Measurements from ENCODE around the gene RXRA.

Gene RXRA

DNA sequence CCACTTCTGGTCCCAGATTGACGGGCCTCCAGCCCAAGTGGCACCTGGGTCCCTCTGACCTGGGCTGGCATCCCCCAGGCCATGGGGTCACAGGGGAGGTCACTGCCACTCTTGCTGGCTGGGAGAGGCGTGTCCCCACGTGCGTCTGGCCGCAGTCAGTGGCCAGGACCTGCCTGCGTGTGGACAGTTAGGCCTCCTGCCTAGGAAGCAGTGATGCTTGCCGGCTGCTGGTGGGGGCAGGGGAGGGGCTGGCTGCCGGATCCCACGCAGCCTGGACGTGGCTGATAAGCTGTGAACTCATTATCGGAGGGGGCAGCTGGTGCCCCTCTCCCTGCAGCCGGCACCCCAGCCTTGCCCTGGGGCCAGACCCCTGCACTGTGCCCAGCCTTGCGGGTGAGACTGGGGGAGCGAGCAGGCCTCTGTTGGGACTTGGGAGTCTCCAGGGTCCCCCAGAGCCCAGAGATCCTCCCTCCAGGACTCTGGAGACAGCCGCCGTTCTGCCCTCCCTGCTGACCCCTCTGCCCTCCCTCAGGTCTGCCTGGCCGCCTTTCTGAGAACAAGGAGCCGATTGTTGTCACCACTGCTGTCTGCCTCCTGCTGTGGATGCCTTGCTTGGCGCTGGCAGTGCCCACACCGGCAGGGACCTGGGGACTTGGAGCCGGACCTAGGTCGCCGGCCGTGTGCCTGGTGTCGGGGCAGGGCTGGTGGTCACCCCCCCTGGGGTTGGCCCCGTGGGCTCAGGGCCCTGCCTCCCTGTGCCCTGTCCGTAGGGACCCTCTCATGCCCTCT, 12.3 kb downstream of the RXRA start:
- no peak for TF ChIP-seq FOXP2 (optimal IDR thresholded peaks at IDR 0.05; ENCODE audit: borderline replicate concordance, extremely low read depth, extremely low read length, insufficient read depth)
- TF ChIP-seq POLR2AphosphoS5 (IDR thresholded peaks at IDR 0.05; ENCODE audit: low read depth, low read length), result no peak
- TF ChIP-seq, protein P1, sequence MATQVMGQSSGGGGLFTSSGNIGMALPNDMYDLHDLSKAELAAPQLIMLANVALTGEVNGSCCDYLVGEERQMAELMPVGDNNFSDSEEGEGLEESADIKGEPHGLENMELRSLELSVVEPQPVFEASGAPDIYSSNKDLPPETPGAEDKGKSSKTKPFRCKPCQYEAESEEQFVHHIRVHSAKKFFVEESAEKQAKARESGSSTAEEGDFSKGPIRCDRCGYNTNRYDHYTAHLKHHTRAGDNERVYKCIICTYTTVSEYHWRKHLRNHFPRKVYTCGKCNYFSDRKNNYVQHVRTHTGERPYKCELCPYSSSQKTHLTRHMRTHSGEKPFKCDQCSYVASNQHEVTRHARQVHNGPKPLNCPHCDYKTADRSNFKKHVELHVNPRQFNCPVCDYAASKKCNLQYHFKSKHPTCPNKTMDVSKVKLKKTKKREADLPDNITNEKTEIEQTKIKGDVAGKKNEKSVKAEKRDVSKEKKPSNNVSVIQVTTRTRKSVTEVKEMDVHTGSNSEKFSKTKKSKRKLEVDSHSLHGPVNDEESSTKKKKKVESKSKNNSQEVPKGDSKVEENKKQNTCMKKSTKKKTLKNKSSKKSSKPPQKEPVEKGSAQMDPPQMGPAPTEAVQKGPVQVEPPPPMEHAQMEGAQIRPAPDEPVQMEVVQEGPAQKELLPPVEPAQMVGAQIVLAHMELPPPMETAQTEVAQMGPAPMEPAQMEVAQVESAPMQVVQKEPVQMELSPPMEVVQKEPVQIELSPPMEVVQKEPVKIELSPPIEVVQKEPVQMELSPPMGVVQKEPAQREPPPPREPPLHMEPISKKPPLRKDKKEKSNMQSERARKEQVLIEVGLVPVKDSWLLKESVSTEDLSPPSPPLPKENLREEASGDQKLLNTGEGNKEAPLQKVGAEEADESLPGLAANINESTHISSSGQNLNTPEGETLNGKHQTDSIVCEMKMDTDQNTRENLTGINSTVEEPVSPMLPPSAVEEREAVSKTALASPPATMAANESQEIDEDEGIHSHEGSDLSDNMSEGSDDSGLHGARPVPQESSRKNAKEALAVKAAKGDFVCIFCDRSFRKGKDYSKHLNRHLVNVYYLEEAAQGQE (IDR thresholded peaks at IDR 0.05; ENCODE audit: insufficient read depth in 1 of 2, low read depth in 2 of 2, low read length in 2 of 2), result no peak
- TF ChIP-seq SIN3A (IDR thresholded peaks at IDR 0.05; ENCODE audit: borderline replicate concordance, insufficient read depth, low read length), result no peak
- no peak for TF ChIP-seq TAF1 (IDR thresholded peaks at IDR 0.05; ENCODE audit: borderline replicate concordance, insufficient read depth, low read length)

DNA sequence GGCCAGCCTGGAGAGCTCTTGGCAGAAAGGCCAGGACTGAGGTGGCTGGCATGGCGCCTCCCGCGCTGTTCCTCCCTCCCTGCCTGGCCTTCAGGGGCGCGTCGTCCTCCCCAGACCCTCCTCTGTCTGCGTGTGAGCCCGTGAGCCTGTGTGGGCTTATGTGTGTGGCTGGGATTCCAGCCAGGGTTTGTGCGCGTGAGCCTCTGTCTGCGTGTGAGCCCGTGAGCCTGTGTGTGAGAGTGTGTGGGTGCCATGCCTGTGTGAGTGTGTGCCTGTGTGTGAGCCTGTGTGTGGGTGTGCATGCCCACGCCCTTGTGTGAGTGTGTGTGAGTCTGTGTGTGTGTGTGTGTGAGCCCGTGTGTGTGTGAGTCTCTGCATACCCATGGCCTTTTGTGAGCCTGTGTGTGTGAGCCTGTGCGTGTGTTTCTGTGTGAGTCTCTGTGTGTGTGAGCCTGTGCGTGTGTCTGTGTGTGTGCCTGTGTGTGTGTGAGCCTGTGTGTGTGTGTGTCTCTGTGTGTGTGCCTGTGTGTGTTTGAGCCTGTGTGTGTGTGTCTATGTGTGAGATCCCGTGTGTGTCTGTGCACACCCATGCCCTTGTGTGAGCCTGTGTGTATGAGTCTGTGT, 13.0 kb downstream of the RXRA start:
- TF ChIP-seq FOXP2 (optimal IDR thresholded peaks at IDR 0.05; ENCODE audit: borderline replicate concordance, extremely low read depth, extremely low read length, insufficient read depth), result no peak
- TF ChIP-seq POLR2AphosphoS5 (IDR thresholded peaks at IDR 0.05; ENCODE audit: low read depth, low read length), result no peak
- TF ChIP-seq SIN3A (IDR thresholded peaks at IDR 0.05; ENCODE audit: borderline replicate concordance, insufficient read depth, low read length), result no peak
- TF ChIP-seq TAF1 (IDR thresholded peaks at IDR 0.05; ENCODE audit: borderline replicate concordance, insufficient read depth, low read length), result no peak
- TF ChIP-seq, protein P1 (IDR thresholded peaks at IDR 0.05; ENCODE audit: insufficient read depth in 1 of 2, low read depth in 2 of 2, low read length in 2 of 2), result no peak

DNA sequence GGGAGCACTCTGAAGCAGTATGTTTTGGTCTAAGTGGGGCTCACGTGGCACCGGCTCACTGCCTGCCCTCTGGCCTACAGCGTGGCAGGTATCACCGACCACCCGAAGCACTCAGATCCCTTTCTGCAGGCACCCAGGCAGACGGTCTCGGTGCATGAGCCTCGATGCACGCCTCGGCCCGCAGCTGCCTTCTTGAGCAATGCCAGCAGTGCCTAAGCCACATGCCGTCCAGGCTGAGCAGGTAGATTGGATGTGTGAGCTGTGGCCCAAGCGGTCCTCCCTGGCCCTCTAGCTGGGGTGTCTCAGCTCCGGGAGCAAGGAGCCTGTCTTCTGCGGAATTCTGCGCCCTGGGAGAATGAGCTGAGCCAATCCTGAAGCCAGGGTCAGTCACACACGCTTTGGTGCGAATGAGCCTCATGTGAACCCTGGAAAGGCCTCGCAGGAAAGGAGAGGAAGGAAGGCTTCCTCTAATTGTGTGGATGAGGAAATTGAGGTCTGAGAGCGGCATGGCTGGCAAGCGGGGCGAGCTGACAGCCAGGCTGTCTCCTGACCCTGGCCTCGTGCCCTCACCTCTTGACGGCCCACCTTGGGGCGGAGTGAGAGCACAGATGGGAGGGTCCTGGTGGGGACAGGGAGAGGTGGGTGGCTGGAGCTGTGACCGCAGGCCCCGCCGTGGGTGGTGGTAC, 14.4 kb downstream of the RXRA start:
- TF ChIP-seq SIN3A (IDR thresholded peaks at IDR 0.05; ENCODE audit: borderline replicate concordance, insufficient read depth, low read length) (no peak), TAF1 (IDR thresholded peaks at IDR 0.05; ENCODE audit: borderline replicate concordance, insufficient read depth, low read length) (no peak), FOXP2 (optimal IDR thresholded peaks at IDR 0.05; ENCODE audit: borderline replicate concordance, extremely low read depth, extremely low read length, insufficient read depth) (no peak), POLR2AphosphoS5 (IDR thresholded peaks at IDR 0.05; ENCODE audit: low read depth, low read length) (no peak)
- TF ChIP-seq, protein P1 (IDR thresholded peaks at IDR 0.05; ENCODE audit: insufficient read depth in 1 of 2, low read depth in 2 of 2, low read length in 2 of 2), result no peak

DNA sequence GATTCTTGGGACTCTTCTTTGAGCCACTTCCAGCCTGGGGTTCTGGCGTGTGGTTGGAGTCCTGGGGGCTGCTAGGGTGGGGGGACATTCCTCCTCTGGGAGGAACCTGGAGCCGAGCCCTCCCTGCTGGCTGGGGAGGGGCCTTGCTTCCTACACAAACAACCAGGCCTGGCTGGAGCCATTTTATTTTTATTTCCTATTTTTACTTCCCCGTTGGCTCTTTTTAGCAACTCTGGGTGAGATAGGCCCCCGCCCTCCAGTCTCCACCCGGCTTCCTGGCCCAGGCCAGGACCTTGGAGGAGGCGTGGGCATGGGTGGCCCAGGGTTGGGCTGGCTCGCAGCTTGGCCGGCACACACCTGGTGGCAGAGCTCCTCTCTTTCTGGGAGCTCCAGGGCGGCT, 15.1 kb downstream of the RXRA start:
- TF ChIP-seq, protein P1 (IDR thresholded peaks at IDR 0.05; ENCODE audit: insufficient read depth in 1 of 2, low read depth in 2 of 2, low read length in 2 of 2), result no peak
- TF ChIP-seq POLR2AphosphoS5 (IDR thresholded peaks at IDR 0.05; ENCODE audit: low read depth, low read length), result no peak
- TF ChIP-seq TAF1 (IDR thresholded peaks at IDR 0.05; ENCODE audit: borderline replicate concordance, insufficient read depth, low read length), result no peak
- TF ChIP-seq SIN3A (IDR thresholded peaks at IDR 0.05; ENCODE audit: borderline replicate concordance, insufficient read depth, low read length), result no peak
- TF ChIP-seq FOXP2 (optimal IDR thresholded peaks at IDR 0.05; ENCODE audit: borderline replicate concordance, extremely low read depth, extremely low read length, insufficient read depth), result no peak
